B cell (primary cell): ENCODE data around the gene GPR18. TPM values are rescaled to one million over a fixed set of nuclear protein-coding genes. Genes with fewer than 3 reads are reported as not detected.

Source experiments
- ATAC-seq: fragments of 200-7000 bp; cut with Tn5 transposase; one replicate; pipeline ENCODE4 v1.10.0; 2021; ENCODE audit warnings: low read depth, mild to moderate bottlenecking, moderate number of reproducible peaks, moderate library complexity
- CTCF ChIA-PET: fragments of 350-600 bp; sonication (Branson Sonifier 250); formaldehyde crosslinking; loops from one replicate; lab custom pipeline; 2021; ENCODE audit warnings: antibody characterized with exemption, inconsistent platforms; lab: Charles Lee
- POLR2A ChIA-PET: fragments of 350-600 bp; sonication (Branson Sonifier 250); formaldehyde crosslinking; loops from one replicate; lab custom pipeline; 2021; ENCODE audit warnings: antibody characterized with exemption; lab: Charles Lee
- DNase-seq: peaks from one replicate; pipeline ENCODE4 v3.0.0; 2013
- H2AFZ ChIP-seq: 2 replicates; pipeline ENCODE4 v1.6.1; 2012; ENCODE audit warnings: mild to moderate bottlenecking, low read depth, low read length; ENCODE audit not compliant: insufficient read depth, poor library complexity, severe bottlenecking
- H3K27ac ChIP-seq, 2 donors: 1 replicate in 1 of 2; 2 replicates in 1 of 2; pipeline ENCODE4 v1.5.1; 2012 to 2013; ENCODE audit warnings: low read length in 2 of 2, mild to moderate bottlenecking in 2 of 2, moderate library complexity in 1 of 2
- H3K27me3 ChIP-seq, 4 experiments: fragments of 200-600 bp in 1 of 4; sonication (generic) in 1 of 4; replicated peaks in 1 of 4; 1 replicate in 2 of 4; 2 replicates in 2 of 4; pipeline versions ENCODE4 v1.6.1 to v1.7.0; 2013 to 2016; ENCODE audit warnings: low read length in 3 of 4, mild to moderate bottlenecking in 2 of 4, mixed read lengths in 1 of 4, moderate library complexity in 1 of 4; ENCODE audit not compliant: insufficient read depth in 4 of 4, control insufficient read depth in 3 of 4; ENCODE audit errors: control extremely low read depth in 1 of 4
- H3K36me3 ChIP-seq, 2 experiments: replicated peaks in 1 of 2; 1 replicate in 1 of 2; 2 replicates in 1 of 2; pipeline versions ENCODE4 v1.6.1 to v1.7.1; 2013; ENCODE audit warnings: low read length in 1 of 2; ENCODE audit not compliant: insufficient read depth in 2 of 2, control insufficient read depth in 1 of 2; ENCODE audit errors: control extremely low read depth in 1 of 2, extremely low read depth in 1 of 2
- H3K4me1 ChIP-seq, 2 donors: fragments of 200-600 bp in 1 of 2; sonication (generic) in 1 of 2; 1 replicate in 1 of 2; 2 replicates in 1 of 2; pipeline versions ENCODE4 v1.5.1 to v1.6.1; 2013 to 2017; ENCODE audit warnings: low read length in 2 of 2; ENCODE audit not compliant: control insufficient read depth in 2 of 2, insufficient read depth in 2 of 2
- H3K4me2 ChIP-seq: replicated peaks from 2 replicates; pipeline ENCODE3; 2012; ENCODE audit warnings: mild to moderate bottlenecking, low read depth, low read length; ENCODE audit not compliant: poor library complexity, severe bottlenecking
- H3K4me3 ChIP-seq, 5 experiments: fragments of 200-600 bp in 1 of 5; sonication (generic) in 1 of 5; 1 replicate in 3 of 5; 2 replicates in 2 of 5; pipeline versions ENCODE4 v1.5.1 to v1.7.0; 2011 to 2016; ENCODE audit warnings: low read length in 4 of 5, mild to moderate bottlenecking in 4 of 5, low read depth in 2 of 5, control low read depth in 1 of 5, moderate library complexity in 1 of 5; ENCODE audit not compliant: insufficient read depth in 1 of 5; ENCODE audit errors: control extremely low read depth in 1 of 5, extremely low read depth in 1 of 5
- H3K79me2 ChIP-seq: fragments of 200-600 bp; sonication (generic); one replicate; pipeline ENCODE4 v1.6.0; 2016; ENCODE audit warnings: low read length; ENCODE audit not compliant: control insufficient read depth, insufficient read depth
- H3K9ac ChIP-seq: fragments of 200-600 bp; sonication (generic); 2 replicates; pipeline ENCODE4 v1.6.1; 2017; ENCODE audit warnings: mild to moderate bottlenecking, low read length, moderate library complexity
- H3K9me3 ChIP-seq, 3 donors: one replicate each; pipeline versions ENCODE4 v1.6.1 to v1.7.1; 2013; ENCODE audit warnings: low read length in 2 of 3; ENCODE audit not compliant: control insufficient read depth in 2 of 3, insufficient read depth in 1 of 3; ENCODE audit errors: control extremely low read depth in 1 of 3
- H4K20me1 ChIP-seq: 2 replicates; pipeline ENCODE4 v1.6.0; 2012; ENCODE audit warnings: mild to moderate bottlenecking, low read length; ENCODE audit not compliant: insufficient read depth, control insufficient read depth, poor library complexity, severe bottlenecking
- H3K27ac Mint-ChIP-seq: one replicate; pipeline ENCODE4 v1.8.0; 2021; ENCODE audit warnings: mixed read lengths
- H3K27me3 Mint-ChIP-seq: one replicate; pipeline ENCODE4 v1.8.0; 2021; ENCODE audit warnings: mixed read lengths
- H3K4me1 Mint-ChIP-seq: one replicate; pipeline ENCODE4 v1.8.0; 2021; ENCODE audit warnings: mixed read lengths
- H3K4me3 Mint-ChIP-seq: one replicate; pipeline ENCODE4 v1.8.0; 2021; ENCODE audit warnings: mixed read lengths
- H3K9me3 Mint-ChIP-seq: one replicate; pipeline ENCODE4 v1.8.0; 2022; ENCODE audit warnings: mixed read lengths; ENCODE audit not compliant: insufficient read depth
- CTCF ChIP-seq: fragments of 200-600 bp; IDR thresholded peaks from one replicate; pipeline ENCODE4 v1.8.0; 2022; ENCODE audit warnings: antibody characterized with exemption, mild to moderate bottlenecking
- EZH2 ChIP-seq: IDR thresholded peaks from 2 replicates; pipeline ENCODE4 v1.6.1; 2012; ENCODE audit warnings: borderline replicate concordance, low read depth, mild to moderate bottlenecking, moderate library complexity, low read length; ENCODE audit not compliant: insufficient read depth, poor library complexity, severe bottlenecking
- WGBS: methylation state at CpG from one replicate; pipeline ENCODE4 v1.1.5; 2013; ENCODE audit warnings: missing lambda C conversion rate; ENCODE audit not compliant: insufficient coverage; 5-methylcytosine and 5-hydroxymethylcytosine counted together
- intact Hi-C: fragments of 100-400 bp; cut with micrococcal nuclease; formaldehyde crosslinking; loops from one replicate; pipeline ENCODE4 v1.10.0; 2022
- polyA plus RNA-seq: library from polyadenylated mRNA; depleted of rRNA; stranded (reverse); fragments of >200 nt; gene quantifications from 2 replicates; pipeline ENCODE4 v1.2.3, GENCODE V29; 2012
- total RNA-seq, 2 donors: library from RNA; stranded (reverse); fragments of 120-200 nt in 1 of 2; gene quantifications; 1 replicate in 1 of 2; 2 replicates in 1 of 2; pipeline versions ENCODE4 v1.2.3 to v1.2.4, GENCODE V29; 2013 to 2022

The GPR18 gene
- total and polyA plus RNA-seq, 2 donors (not counting 1 experiment from before 2014, with no cell fraction given), result 19.1 to 54.8 TPM

- intact Hi-C loops, result no loop called here
- ChIA-PET POLR2A (interaction anchor here (0.7 to 1.7 kb wide), 4 partner anchors 13 to 207 kb away, joined by 3 to 5 read pairs (median 4); partner anchors contain the start of gene GPR18), CTCF (interaction anchor here (0.7 to 1.0 kb wide), 4 partner anchors 26 to 301 kb away, joined by 3 to 6 read pairs (median 4); partner anchors contain the start of gene GPR18)
- Histone ChIP-seq H4K20me1 (peaks cover 45% of the 10 kb centered on the region), H3K27ac (no peak overlapping the region), H3K4me3 (no peak overlapping the region), H2AFZ (no peak overlapping the region), H3K27me3 (no peaks in the 10 kb centered on the region), H3K4me2 (peak overlapping the region; percentile 78), H3K9me3 (no peaks in the 10 kb centered on the region), H3K36me3 (peaks cover 0 to 4% of the 10 kb centered on the region in 2 experiments), H3K4me1 (peaks cover 83 to 93% of the 10 kb centered on the region in 2 donors), H3K79me2 (peaks cover 97% of the 10 kb centered on the region), H3K9ac (no peak overlapping the region)
- Mint-ChIP-seq H3K9me3 (no peaks in the 10 kb centered on the region), H3K27me3 (no peaks in the 10 kb centered on the region), H3K4me1 (peaks cover 82% of the 10 kb centered on the region), H3K4me3 (peak overlapping the region; percentile 70), H3K27ac (peak overlapping the region; percentile 2)
- ATAC-seq, result no peak
- TF ChIP-seq EZH2, result no peak
- TF ChIP-seq CTCF, result no peak
- 96% methylated on average over 5 of the region's 6 CpGs for WGBS
- no peak for DNase-seq
Measured at GRCh38 chr13:99227331-99227900, 30.8 kb downstream of the GPR18 start.

- Histone ChIP-seq H4K20me1 (peaks cover 54% of the 10 kb centered on the region), H2AFZ (no peak overlapping the region), H3K9me3 (no peaks in the 10 kb centered on the region), H3K4me2 (no peak overlapping the region), H3K36me3 (peaks cover 1 to 10% of the 10 kb centered on the region in 2 experiments), H3K4me3 (no peak overlapping the region), H3K4me1 (peaks cover 84 to 93% of the 10 kb centered on the region in 2 donors), H3K27me3 (no peaks in the 10 kb centered on the region), H3K27ac (no peak overlapping the region), H3K79me2 (peaks cover 97% of the 10 kb centered on the region), H3K9ac (no peak overlapping the region)
- Mint-ChIP-seq H3K27me3 (no peaks in the 10 kb centered on the region), H3K9me3 (no peaks in the 10 kb centered on the region), H3K4me3 (peak overlapping the region; percentile 1), H3K4me1 (peaks cover 85% of the 10 kb centered on the region), H3K27ac (no peak overlapping the region)
- no peak for ATAC-seq
- intact Hi-C loops, result no loop called here
- TF ChIP-seq CTCF (no peak), EZH2 (no peak)
- DNase-seq, result no peak
- WGBS, result 100% methylated on average over 2 of the region's 2 CpGs
- ChIA-PET CTCF (interaction anchor here (0.7 to 0.8 kb wide), 2 partner anchors 43 to 301 kb away, joined by 3 read pairs; no protein-coding TSS in a partner anchor), POLR2A (interaction anchor here (0.7 to 1.3 kb wide), 2 partner anchors 11 to 23 kb away, joined by 3 read pairs; no protein-coding TSS in a partner anchor)
Measured at GRCh38 chr13:99226513-99226912, 31.7 kb downstream of the GPR18 start.
